ENCODE data around the gene POLK. TPM values are rescaled to one million over a fixed set of nuclear protein-coding genes. Genes with fewer than 3 reads are reported as not detected.

The POLK gene
- total and polyA plus RNA-seq, 2 of the 13 experiments (the other 11 are each of a cell fraction or from before 2014, with no cell fraction given), result 8.6 to 11.7 TPM

DNA sequence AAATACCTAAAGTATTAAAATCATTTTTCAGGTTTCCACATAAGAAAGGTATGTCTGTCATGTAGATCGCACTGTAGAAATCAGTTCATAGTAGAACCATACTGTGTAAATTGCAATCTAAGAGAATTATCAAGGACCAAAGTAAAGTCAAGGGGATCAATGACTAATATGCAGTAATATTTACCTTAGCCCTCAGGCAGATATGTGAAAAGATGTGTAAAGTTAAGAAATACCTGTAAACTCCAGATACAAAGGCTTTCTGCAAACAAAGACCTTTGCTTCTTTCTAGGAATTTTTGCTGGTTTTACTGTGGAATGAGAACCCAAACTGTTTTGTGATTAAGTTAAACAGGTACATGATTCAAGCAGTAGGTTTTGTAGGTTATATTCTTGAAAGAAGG is 11.6 kb downstream of the POLK start (continued):
- TF ChIP-seq, protein P1, sequence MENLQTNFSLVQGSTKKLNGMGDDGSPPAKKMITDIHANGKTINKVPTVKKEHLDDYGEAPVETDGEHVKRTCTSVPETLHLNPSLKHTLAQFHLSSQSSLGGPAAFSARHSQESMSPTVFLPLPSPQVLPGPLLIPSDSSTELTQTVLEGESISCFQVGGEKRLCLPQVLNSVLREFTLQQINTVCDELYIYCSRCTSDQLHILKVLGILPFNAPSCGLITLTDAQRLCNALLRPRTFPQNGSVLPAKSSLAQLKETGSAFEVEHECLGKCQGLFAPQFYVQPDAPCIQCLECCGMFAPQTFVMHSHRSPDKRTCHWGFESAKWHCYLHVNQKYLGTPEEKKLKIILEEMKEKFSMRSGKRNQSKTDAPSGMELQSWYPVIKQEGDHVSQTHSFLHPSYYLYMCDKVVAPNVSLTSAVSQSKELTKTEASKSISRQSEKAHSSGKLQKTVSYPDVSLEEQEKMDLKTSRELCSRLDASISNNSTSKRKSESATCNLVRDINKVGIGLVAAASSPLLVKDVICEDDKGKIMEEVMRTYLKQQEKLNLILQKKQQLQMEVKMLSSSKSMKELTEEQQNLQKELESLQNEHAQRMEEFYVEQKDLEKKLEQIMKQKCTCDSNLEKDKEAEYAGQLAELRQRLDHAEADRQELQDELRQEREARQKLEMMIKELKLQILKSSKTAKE (CRISPR knock-in tag; IDR thresholded peaks at IDR 0.05; ENCODE audit: borderline replicate concordance), result no peak
- TF ChIP-seq, protein P2, sequence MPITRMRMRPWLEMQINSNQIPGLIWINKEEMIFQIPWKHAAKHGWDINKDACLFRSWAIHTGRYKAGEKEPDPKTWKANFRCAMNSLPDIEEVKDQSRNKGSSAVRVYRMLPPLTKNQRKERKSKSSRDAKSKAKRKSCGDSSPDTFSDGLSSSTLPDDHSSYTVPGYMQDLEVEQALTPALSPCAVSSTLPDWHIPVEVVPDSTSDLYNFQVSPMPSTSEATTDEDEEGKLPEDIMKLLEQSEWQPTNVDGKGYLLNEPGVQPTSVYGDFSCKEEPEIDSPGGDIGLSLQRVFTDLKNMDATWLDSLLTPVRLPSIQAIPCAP (CRISPR knock-in tag; IDR thresholded peaks at IDR 0.05; ENCODE audit: low read depth), result no peak
- peak; percentile 71; the same call in 1 of the 2 replicates for TF ChIP-seq FOXJ3 (CRISPR knock-in tag; IDR thresholded peaks at IDR 0.05; ENCODE audit: borderline replicate concordance)
- no peak for TF ChIP-seq ZNF136 (CRISPR knock-in tag; IDR thresholded peaks at IDR 0.05; ENCODE audit: low read depth)
- TF ChIP-seq NFIB (CRISPR knock-in tag; IDR thresholded peaks at IDR 0.05; ENCODE audit: borderline replicate concordance), result no peak
- TF ChIP-seq FOSL2 (CRISPR knock-in tag; IDR thresholded peaks at IDR 0.05), result no peak
- TF ChIP-seq, protein P3, sequence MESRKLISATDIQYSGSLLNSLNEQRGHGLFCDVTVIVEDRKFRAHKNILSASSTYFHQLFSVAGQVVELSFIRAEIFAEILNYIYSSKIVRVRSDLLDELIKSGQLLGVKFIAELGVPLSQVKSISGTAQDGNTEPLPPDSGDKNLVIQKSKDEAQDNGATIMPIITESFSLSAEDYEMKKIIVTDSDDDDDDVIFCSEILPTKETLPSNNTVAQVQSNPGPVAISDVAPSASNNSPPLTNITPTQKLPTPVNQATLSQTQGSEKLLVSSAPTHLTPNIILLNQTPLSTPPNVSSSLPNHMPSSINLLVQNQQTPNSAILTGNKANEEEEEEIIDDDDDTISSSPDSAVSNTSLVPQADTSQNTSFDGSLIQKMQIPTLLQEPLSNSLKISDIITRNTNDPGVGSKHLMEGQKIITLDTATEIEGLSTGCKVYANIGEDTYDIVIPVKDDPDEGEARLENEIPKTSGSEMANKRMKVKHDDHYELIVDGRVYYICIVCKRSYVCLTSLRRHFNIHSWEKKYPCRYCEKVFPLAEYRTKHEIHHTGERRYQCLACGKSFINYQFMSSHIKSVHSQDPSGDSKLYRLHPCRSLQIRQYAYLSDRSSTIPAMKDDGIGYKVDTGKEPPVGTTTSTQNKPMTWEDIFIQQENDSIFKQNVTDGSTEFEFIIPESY (CRISPR knock-in tag; IDR thresholded peaks at IDR 0.05), result no peak
- TF ChIP-seq ZNF468 (CRISPR knock-in tag; IDR thresholded peaks at IDR 0.05), result no peak
- TF ChIP-seq GATA4 (IDR thresholded peaks at IDR 0.05; ENCODE audit: borderline replicate concordance, low read depth), result peak; percentile 21; the same call in 1 of the 2 replicates
- TF ChIP-seq CREM (IDR thresholded peaks at IDR 0.05), result peak; percentile 34; the same call in 1 of the 2 replicates
- no peak for TF ChIP-seq CREM (CRISPR knock-in tag; IDR thresholded peaks at IDR 0.05)
- no peak for TF ChIP-seq CHCHD3 (CRISPR knock-in tag; IDR thresholded peaks at IDR 0.05)
- no peak for TF ChIP-seq GABPA (IDR thresholded peaks at IDR 0.05; ENCODE audit: low read depth, low read length)
- TF ChIP-seq GABPA (CRISPR knock-in tag; IDR thresholded peaks at IDR 0.05; ENCODE audit: low read depth), result no peak
- peak; percentile 89 for TF ChIP-seq FOXA3 (CRISPR knock-in tag; IDR thresholded peaks at IDR 0.05)
- TF ChIP-seq REST (IDR thresholded peaks at IDR 0.05; ENCODE audit: borderline replicate concordance in 1 of 2, low read depth in 1 of 2, low read length in 2 of 2), result no peak
- no peak for TF ChIP-seq IRF9 (CRISPR knock-in tag; IDR thresholded peaks at IDR 0.05; ENCODE audit: borderline replicate concordance)
- TF ChIP-seq ZNF33B (CRISPR knock-in tag; IDR thresholded peaks at IDR 0.05), result no peak
